Loucy (cell line): ENCODE results near the gene ARF5.

ENCODE experiments used
- EZH2phosphoT487 ChIP-seq: fragments of 200-600 bp; IDR thresholded peaks from 2 replicates; pipeline ENCODE4 v1.6.1; 2018; ENCODE audit warnings: antibody characterized with exemption, mild to moderate bottlenecking, moderate library complexity, borderline replicate concordance
- TF ChIP-seq, protein P1 (sequence below): fragments of 200-600 bp; sonication (generic); conservative IDR thresholded peaks from 2 replicates; pipeline ENCODE4 v1.5.1; 2014; ENCODE audit warnings: mild to moderate bottlenecking, antibody characterized with exemption, low read length

DNA sequence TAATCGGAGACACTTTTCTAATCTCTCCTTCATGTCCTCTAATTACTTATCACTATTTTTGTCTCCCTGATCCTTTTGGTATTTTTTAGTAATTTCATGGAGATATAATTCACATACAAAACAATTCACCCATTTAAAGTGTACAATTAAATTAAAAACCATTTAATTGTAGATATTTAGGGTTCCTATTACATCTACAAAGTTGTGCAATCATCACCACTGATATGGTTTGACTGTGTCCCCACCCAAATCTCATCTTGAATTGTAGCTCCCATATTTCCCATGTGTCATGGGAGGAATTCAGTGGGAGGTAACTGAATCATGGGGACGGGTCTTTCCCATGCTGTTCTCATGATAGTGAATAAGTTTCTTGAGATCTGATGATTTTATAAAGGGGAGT lies 31.8 kb upstream of the ARF5 start:
- TF ChIP-seq, protein P1, sequence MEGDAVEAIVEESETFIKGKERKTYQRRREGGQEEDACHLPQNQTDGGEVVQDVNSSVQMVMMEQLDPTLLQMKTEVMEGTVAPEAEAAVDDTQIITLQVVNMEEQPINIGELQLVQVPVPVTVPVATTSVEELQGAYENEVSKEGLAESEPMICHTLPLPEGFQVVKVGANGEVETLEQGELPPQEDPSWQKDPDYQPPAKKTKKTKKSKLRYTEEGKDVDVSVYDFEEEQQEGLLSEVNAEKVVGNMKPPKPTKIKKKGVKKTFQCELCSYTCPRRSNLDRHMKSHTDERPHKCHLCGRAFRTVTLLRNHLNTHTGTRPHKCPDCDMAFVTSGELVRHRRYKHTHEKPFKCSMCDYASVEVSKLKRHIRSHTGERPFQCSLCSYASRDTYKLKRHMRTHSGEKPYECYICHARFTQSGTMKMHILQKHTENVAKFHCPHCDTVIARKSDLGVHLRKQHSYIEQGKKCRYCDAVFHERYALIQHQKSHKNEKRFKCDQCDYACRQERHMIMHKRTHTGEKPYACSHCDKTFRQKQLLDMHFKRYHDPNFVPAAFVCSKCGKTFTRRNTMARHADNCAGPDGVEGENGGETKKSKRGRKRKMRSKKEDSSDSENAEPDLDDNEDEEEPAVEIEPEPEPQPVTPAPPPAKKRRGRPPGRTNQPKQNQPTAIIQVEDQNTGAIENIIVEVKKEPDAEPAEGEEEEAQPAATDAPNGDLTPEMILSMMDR, result no peak
- no peak for TF ChIP-seq EZH2phosphoT487
